ENCODE data around the gene FAF1. TPM values are rescaled to one million over a fixed set of nuclear protein-coding genes. Genes with fewer than 3 reads are reported as not detected.

Gene FAF1
- total and polyA plus RNA-seq, 2 donors (not counting 1 experiment from before 2014, with no cell fraction given), result 39.6 to 40.0 TPM

- H2AFZ ChIP-seq (ENCODE audit: low read length), result no peak overlapping the region
- H3K9ac ChIP-seq (ENCODE audit: insufficient read depth, low read length), result no peak overlapping the region
These were observed 538.0 kb downstream of the FAF1 start for GRCh38 chr1:50421768-50422674.

GRCh38 chr1:50421366-50421748 is 538.7 kb downstream of the FAF1 start:
- Histone ChIP-seq H4K20me1 (ENCODE audit: control insufficient read depth, extremely low read depth, insufficient read depth, low read length) (no peaks in the 10 kb centered on the region), H2AFZ (ENCODE audit: low read length) (no peak overlapping the region), H3K79me2 (ENCODE audit: control insufficient read depth, insufficient read depth, low read length) (no peaks in the 10 kb centered on the region), H3K9ac (ENCODE audit: insufficient read depth, low read length) (no peak overlapping the region), H3K36me3 (ENCODE audit: control insufficient read depth, insufficient read depth, low read length) (no peaks in the 10 kb centered on the region), H3K9me3 (ENCODE audit: control insufficient read depth, insufficient read depth, low read depth, low read length) (no peaks in the 10 kb centered on the region), H3K4me3 (replicated peaks in 1 of 4; ENCODE audit: control extremely low read depth in 1 of 4, insufficient read depth in 1 of 4, low read depth in 3 of 4, low read length in 4 of 4) (no peak overlapping the region), H3K27ac (ENCODE audit: insufficient read depth, low read length) (no peak overlapping the region), H3K4me1 (ENCODE audit: control insufficient read depth, extremely low read depth, insufficient read depth, low read length) (no peaks in the 10 kb centered on the region), H3K4me2 (ENCODE audit: extremely low read depth, insufficient read depth, low read length) (no peak overlapping the region), H3K27me3 (ENCODE audit: control insufficient read depth, insufficient read depth, low read length) (peaks cover 99% of the 10 kb centered on the region)
- no peak for DNase-seq (ENCODE audit: low read depth in 2 of 2)
- TF ChIP-seq EZH2 (IDR thresholded peaks at IDR 0.05; ENCODE audit: low read length, missing control alignments) (peak; percentile 68), CTCF (conservative IDR thresholded peaks at IDR 0.05 in 1 of 2, IDR thresholded peaks at IDR 0.05 in 1 of 2; ENCODE audit: low read depth in 1 of 2, low read length in 2 of 2) (no peak)

More at GRCh38 chr1:50421768-50422674, 538.0 kb downstream of the FAF1 start:
- no peak overlapping the region for H3K27ac ChIP-seq (ENCODE audit: insufficient read depth, low read length)
- DNase-seq (ENCODE audit: low read depth in 2 of 2), result no peak
- H3K4me2 ChIP-seq (ENCODE audit: extremely low read depth, insufficient read depth, low read length), result no peak overlapping the region
- TF ChIP-seq EZH2 (IDR thresholded peaks at IDR 0.05; ENCODE audit: low read length, missing control alignments), result no peak
- no peak for TF ChIP-seq CTCF (conservative IDR thresholded peaks at IDR 0.05 in 1 of 2, IDR thresholded peaks at IDR 0.05 in 1 of 2; ENCODE audit: low read depth in 1 of 2, low read length in 2 of 2)
- H3K79me2 ChIP-seq (ENCODE audit: control insufficient read depth, insufficient read depth, low read length), result no peaks in the 10 kb centered on the region
- H4K20me1 ChIP-seq (ENCODE audit: control insufficient read depth, extremely low read depth, insufficient read depth, low read length), result no peaks in the 10 kb centered on the region
- no peaks in the 10 kb centered on the region for H3K9me3 ChIP-seq (ENCODE audit: control insufficient read depth, insufficient read depth, low read depth, low read length)
- H3K27me3 ChIP-seq (ENCODE audit: control insufficient read depth, insufficient read depth, low read length), result peaks cover 98% of the 10 kb centered on the region
- no peak overlapping the region for H3K4me3 ChIP-seq (replicated peaks in 1 of 4; ENCODE audit: control extremely low read depth in 1 of 4, insufficient read depth in 1 of 4, low read depth in 3 of 4, low read length in 4 of 4)
- H3K4me1 ChIP-seq (ENCODE audit: control insufficient read depth, extremely low read depth, insufficient read depth, low read length), result no peaks in the 10 kb centered on the region
- H3K36me3 ChIP-seq (ENCODE audit: control insufficient read depth, insufficient read depth, low read length), result no peaks in the 10 kb centered on the region

GRCh38 chr1:50420689-50421365 is 539.2 kb downstream of the FAF1 start:
- no peak overlapping the region for H3K27ac ChIP-seq (ENCODE audit: insufficient read depth, low read length)
- TF ChIP-seq CTCF (conservative IDR thresholded peaks at IDR 0.05 in 1 of 2, IDR thresholded peaks at IDR 0.05 in 1 of 2; ENCODE audit: low read depth in 1 of 2, low read length in 2 of 2) (no peak), EZH2 (IDR thresholded peaks at IDR 0.05; ENCODE audit: low read length, missing control alignments) (peak; percentile 91)
- H3K4me1 ChIP-seq (ENCODE audit: control insufficient read depth, extremely low read depth, insufficient read depth, low read length), result no peaks in the 10 kb centered on the region
- H3K4me3 ChIP-seq (replicated peaks in 1 of 4; ENCODE audit: control extremely low read depth in 1 of 4, insufficient read depth in 1 of 4, low read depth in 3 of 4, low read length in 4 of 4), result no peak overlapping the region
- H3K9ac ChIP-seq (ENCODE audit: insufficient read depth, low read length), result no peak overlapping the region
- H3K79me2 ChIP-seq (ENCODE audit: control insufficient read depth, insufficient read depth, low read length), result no peaks in the 10 kb centered on the region
- H3K4me2 ChIP-seq (ENCODE audit: extremely low read depth, insufficient read depth, low read length), result no peak overlapping the region
- H2AFZ ChIP-seq (ENCODE audit: low read length), result no peak overlapping the region
- no peaks in the 10 kb centered on the region for H3K9me3 ChIP-seq (ENCODE audit: control insufficient read depth, insufficient read depth, low read depth, low read length)
- no peaks in the 10 kb centered on the region for H3K36me3 ChIP-seq (ENCODE audit: control insufficient read depth, insufficient read depth, low read length)
- DNase-seq (ENCODE audit: low read depth in 2 of 2), result no peak
- H3K27me3 ChIP-seq (ENCODE audit: control insufficient read depth, insufficient read depth, low read length), result peaks cover 99% of the 10 kb centered on the region
- no peaks in the 10 kb centered on the region for H4K20me1 ChIP-seq (ENCODE audit: control insufficient read depth, extremely low read depth, insufficient read depth, low read length)
